Pancreas (tissue), 10 donors: Measurements from ENCODE around the gene PIP5K1B. TPM values are rescaled to one million over a fixed set of nuclear protein-coding genes. Genes with fewer than 3 reads are reported as not detected.

Experiments
- ATAC-seq, 4 donors: fragments of 200-7000 bp; cut with Tn5 transposase; one replicate each; pipeline versions ENCODE4 v1.8.0 to v1.9.1; 2020; ENCODE audit warnings: mild to moderate bottlenecking in 4 of 4, moderate library complexity in 4 of 4
- DNase-seq, 6 donors: peaks; one replicate each; pipeline ENCODE4 v3.0.0-alpha.2; 2020
- FAIRE-seq: peaks from 2 replicates; lab custom pipeline; 2012; peaks lifted over from hg19 to GRCh38; lab: Jason Lieb, UNC
- H3K27ac ChIP-seq, 4 donors: fragments of 200-600 bp; sonication (generic); 1 replicate in 3 of 4; 2 replicates in 1 of 4; pipeline versions ENCODE4 v1.5.0 to v1.8.0; 2020
- H3K27me3 ChIP-seq, 4 donors: fragments of 200-600 bp; one replicate each; pipeline ENCODE4 v1.8.0; 2021
- H3K36me3 ChIP-seq, 3 donors: fragments of 200-600 bp; sonication (generic) in 1 of 3; one replicate each; pipeline versions ENCODE4 v1.5.0 to v1.8.0; 2020 to 2021
- H3K4me1 ChIP-seq, 3 donors: fragments of 200-600 bp; one replicate each; pipeline ENCODE4 v1.8.0; 2021
- H3K4me3 ChIP-seq, 4 donors: fragments of 200-600 bp; sonication (generic) in 2 of 4; one replicate each; pipeline versions ENCODE4 v1.5.0 to v1.8.0; 2020 to 2021
- H3K9me3 ChIP-seq, 4 donors: fragments of 200-600 bp; one replicate each; pipeline ENCODE4 v1.8.0; 2021
- WGBS, 2 donors: extraction: QIAGEN DNeasy Blood & Tissue Kit; methylation state at CpG; one replicate each; pipeline ENCODE4 v1.1.7; 2013; 5-methylcytosine and 5-hydroxymethylcytosine counted together
- intact Hi-C, 3 donors: fragments of 100-400 bp; cut with DNase I; formaldehyde crosslinking; loops; one replicate each; pipeline versions ENCODE4 v1.11.1 to v1.14.2; 2022
- polyA plus RNA-seq, 2 donors: library from polyadenylated mRNA; stranded (reverse); fragments of 200-250 nt; gene quantifications; one replicate each; pipeline ENCODE4 v1.2.3, GENCODE V29; 2013
- total RNA-seq, 6 donors: library from RNA; stranded (reverse); fragmentation: NEBNext Ultra II Directional in 4 of 6; extraction: Animal tissue kit (Norgen Biotek cat#: 25700) in 4 of 6; gene quantifications; one replicate each; pipeline versions ENCODE4 v1.2.1 to v1.2.4, GENCODE V29; 2021 to 2023
- TF ChIP-seq, protein P1 (sequence below), 4 donors: fragments of 200-600 bp; sonication (generic) in 3 of 4; IDR thresholded peaks; one replicate each; pipeline versions ENCODE4 v1.5.0 to v1.8.0; 2021; ENCODE audit warnings: antibody characterized with exemption in 4 of 4
- donor health status: healthy with polysubstance abuse.
- donor health status: DM: no; HTN: no; CAD: no; lungs with moderate emphysema.
- donor health status: DM: no; HTN: no; CAD: no.
- donor health status: control.
- donor health status: control.
- donor health status: Bipolar disorder and iron deficiency.
- donor health status: DM: yes; HTN: yes; CAD: no.
- donor health status: DM: no; HTN: no; CAD: no.
- donor health status: DM: no; HTN: no; CAD: no.
- donor health status: DM: yes; HTN: yes; CAD: no.

The PIP5K1B gene
- total and polyA plus RNA-seq, 8 donors, result 1.3 to 6.9 (median 6.2) TPM

DNA sequence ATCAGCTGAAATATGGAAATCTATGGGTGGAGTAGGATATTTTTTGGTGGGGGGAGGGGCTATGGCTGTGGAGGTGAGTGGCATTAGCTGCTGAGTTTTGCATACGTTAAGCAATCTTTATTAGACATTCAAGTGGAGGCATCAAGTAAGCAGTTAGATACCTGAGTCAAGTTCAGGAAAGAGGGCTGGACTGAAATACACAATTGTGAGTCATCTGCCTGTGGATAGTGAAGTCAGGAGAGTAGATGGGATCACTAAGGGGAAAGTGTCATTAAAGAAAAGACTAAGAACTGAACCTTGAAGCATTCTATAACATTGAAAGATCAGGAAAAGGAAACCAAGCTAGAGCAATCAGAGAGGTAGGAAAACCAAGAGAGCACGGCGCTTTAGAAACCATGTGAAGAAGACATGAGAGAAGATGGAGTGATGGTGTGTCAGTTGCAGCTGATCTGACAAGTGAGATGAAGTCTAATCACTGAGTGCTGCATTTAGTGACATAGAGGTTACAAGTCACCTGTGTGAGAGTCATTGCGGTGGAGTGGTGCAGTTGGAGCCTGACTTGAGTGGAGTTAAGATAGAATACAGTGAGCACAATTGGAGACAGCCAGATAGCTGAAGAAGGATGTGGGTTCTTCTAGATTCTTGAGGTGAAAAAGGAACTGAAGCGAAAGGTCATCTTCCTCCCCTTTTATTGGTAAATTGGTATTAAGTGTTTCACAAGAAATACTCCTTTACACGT lies 88.7 kb downstream of the PIP5K1B start:
- Histone ChIP-seq H3K9me3 (no peaks in the 10 kb centered on the region), H3K27me3 (no peaks in the 10 kb centered on the region), H3K4me3 (no peak overlapping the region), H3K36me3 (no peaks in the 10 kb centered on the region), H3K4me1 (peaks cover 4 to 14% (median 4%) of the 10 kb centered on the region in 3 donors), H3K27ac (no peak overlapping the region)
- no peak for DNase-seq
- 93 to 96% methylated on average over 6 of the region's 6 CpGs for WGBS, 2 donors
- TF ChIP-seq, protein P1, sequence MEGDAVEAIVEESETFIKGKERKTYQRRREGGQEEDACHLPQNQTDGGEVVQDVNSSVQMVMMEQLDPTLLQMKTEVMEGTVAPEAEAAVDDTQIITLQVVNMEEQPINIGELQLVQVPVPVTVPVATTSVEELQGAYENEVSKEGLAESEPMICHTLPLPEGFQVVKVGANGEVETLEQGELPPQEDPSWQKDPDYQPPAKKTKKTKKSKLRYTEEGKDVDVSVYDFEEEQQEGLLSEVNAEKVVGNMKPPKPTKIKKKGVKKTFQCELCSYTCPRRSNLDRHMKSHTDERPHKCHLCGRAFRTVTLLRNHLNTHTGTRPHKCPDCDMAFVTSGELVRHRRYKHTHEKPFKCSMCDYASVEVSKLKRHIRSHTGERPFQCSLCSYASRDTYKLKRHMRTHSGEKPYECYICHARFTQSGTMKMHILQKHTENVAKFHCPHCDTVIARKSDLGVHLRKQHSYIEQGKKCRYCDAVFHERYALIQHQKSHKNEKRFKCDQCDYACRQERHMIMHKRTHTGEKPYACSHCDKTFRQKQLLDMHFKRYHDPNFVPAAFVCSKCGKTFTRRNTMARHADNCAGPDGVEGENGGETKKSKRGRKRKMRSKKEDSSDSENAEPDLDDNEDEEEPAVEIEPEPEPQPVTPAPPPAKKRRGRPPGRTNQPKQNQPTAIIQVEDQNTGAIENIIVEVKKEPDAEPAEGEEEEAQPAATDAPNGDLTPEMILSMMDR (IDR thresholded peaks at IDR 0.05), result no peak
- FAIRE-seq, result no peak
- ATAC-seq, result no peak
- intact Hi-C loops, result no loop called here

DNA sequence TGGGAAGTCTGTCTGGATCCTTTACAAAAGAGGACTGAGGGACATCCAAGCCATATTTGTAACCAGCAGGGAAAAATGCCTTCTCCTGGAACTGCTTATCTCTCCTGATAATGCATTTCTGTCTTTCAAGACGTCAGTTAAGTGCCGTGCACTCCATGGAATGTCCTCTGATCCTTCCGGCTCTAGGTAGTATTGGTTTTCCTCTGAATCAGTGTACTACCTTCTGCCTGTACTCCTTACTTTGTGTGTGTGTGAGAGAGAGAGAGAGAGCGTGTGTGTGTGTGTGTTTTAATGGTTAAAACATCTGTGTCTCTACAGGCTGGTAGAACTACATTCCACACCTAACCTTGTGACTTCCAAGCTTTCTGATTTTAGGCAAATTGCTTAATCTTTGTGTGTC lies 89.9 kb downstream of the PIP5K1B start:
- H3K36me3 ChIP-seq, result no peaks in the 10 kb centered on the region
- H3K4me3 ChIP-seq, result no peak overlapping the region
- H3K9me3 ChIP-seq, result no peaks in the 10 kb centered on the region
- H3K27me3 ChIP-seq, result no peaks in the 10 kb centered on the region
- WGBS, 2 donors, result 8 to 15% methylated on average over 4 of the region's 4 CpGs
- DNase-seq (no peak), ATAC-seq (peak; percentile 55 to 89 (median 73)), FAIRE-seq (no peak)
- intact Hi-C loops, result no loop called here
- TF ChIP-seq, protein P1 (IDR thresholded peaks at IDR 0.05), result no peak
- no peak overlapping the region for H3K27ac ChIP-seq
- H3K4me1 ChIP-seq, result peaks cover 4 to 14% (median 4%) of the 10 kb centered on the region in 3 donors

DNA sequence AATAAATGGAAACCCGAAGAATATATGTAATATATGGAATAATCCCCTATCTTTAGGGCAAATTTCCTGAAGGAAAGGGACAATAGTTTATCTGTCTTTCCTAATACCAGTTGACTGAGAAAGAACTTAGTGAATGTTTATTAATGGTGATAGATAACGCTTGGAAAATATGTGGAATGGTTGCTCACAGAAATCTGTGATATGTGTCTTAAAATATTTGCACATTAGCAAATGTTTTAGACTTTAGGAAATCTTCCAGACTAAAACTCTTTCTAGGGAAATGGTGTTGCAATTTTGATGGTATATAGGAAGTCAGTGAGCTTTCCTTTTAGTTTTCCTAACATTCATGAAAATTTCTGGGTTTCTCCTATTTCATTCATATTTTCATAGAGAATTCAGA lies 90.4 kb downstream of the PIP5K1B start:
- Histone ChIP-seq H3K36me3 (no peaks in the 10 kb centered on the region), H3K4me1 (peaks cover 4 to 14% (median 4%) of the 10 kb centered on the region in 3 donors), H3K9me3 (no peaks in the 10 kb centered on the region), H3K27ac (no peak overlapping the region), H3K27me3 (no peaks in the 10 kb centered on the region), H3K4me3 (no peak overlapping the region)
- FAIRE-seq, result no peak
- ATAC-seq, result no peak
- TF ChIP-seq, protein P1 (IDR thresholded peaks at IDR 0.05), result no peak
- WGBS, 2 donors, result 42 to 45% methylated on average over 2 of the region's 2 CpGs
- no peak for DNase-seq
- intact Hi-C loops, result no loop called here

DNA sequence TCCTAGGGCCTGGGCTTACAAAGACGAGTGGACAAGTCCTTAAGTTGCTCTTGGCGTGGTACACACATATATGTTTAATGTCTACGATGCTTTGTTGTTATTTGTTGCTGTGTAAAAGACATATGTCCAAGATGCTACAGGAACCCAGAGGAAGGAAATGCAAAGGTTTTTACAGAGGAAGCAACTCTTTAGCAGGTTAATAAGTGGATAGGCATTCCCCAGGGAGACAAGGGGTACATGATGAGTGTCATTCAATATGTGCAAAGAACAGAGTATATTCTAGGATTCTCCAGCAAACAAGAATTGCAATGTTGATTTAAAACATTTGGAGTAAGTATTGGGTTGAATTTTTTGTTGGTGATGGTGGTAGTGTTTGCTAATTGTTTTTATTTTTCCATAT lies 92.1 kb downstream of the PIP5K1B start:
- WGBS, 2 donors, result 93 to 97% methylated on average over 3 of the region's 3 CpGs
- no peak for FAIRE-seq
- H3K36me3 ChIP-seq, result no peaks in the 10 kb centered on the region
- TF ChIP-seq, protein P1 (IDR thresholded peaks at IDR 0.05), result no peak
- peaks cover 4 to 14% (median 4%) of the 10 kb centered on the region in 3 donors for H3K4me1 ChIP-seq
- no peaks in the 10 kb centered on the region for H3K27me3 ChIP-seq
- H3K4me3 ChIP-seq, result no peak overlapping the region
- no peak for DNase-seq
- intact Hi-C loops, result no loop called here
- H3K9me3 ChIP-seq, result no peaks in the 10 kb centered on the region
- ATAC-seq, result no peak
- H3K27ac ChIP-seq, result no peak overlapping the region

DNA sequence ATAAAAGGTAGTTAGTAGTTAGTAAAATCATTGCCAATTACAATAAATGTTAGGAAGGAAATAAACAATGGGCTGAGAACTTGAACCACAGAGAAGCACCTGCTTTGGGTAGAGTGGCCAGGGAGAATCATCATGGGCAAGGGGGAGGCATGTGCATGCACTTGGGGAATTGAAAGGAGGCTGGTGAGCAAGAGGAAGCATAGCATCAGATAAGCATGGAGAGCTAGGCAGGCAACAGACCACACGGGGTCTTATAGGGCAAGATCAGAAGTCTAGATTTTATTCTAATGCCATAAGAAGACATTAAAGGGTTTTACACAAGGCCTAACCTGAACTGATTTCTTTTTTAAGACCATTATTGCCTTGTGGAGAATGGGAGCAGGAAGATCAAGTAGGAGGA lies 93.4 kb downstream of the PIP5K1B start:
- TF ChIP-seq, protein P1 (IDR thresholded peaks at IDR 0.05), result no peak
- Histone ChIP-seq H3K27ac (no peak overlapping the region), H3K9me3 (no peaks in the 10 kb centered on the region), H3K4me1 (peaks cover 4 to 14% (median 4%) of the 10 kb centered on the region in 3 donors), H3K36me3 (no peaks in the 10 kb centered on the region), H3K27me3 (no peaks in the 10 kb centered on the region), H3K4me3 (no peak overlapping the region)
- DNase-seq, result no peak
- intact Hi-C loops, result no loop called here
- 95% methylated on average over 1 of the region's 1 CpG for WGBS, 2 donors
- no peak for FAIRE-seq
- ATAC-seq, result no peak
